ENCODE data around the gene GRAMD4. TPM values are rescaled to one million over a fixed set of nuclear protein-coding genes. Genes with fewer than 3 reads are reported as not detected.

The GRAMD4 gene, protein sequence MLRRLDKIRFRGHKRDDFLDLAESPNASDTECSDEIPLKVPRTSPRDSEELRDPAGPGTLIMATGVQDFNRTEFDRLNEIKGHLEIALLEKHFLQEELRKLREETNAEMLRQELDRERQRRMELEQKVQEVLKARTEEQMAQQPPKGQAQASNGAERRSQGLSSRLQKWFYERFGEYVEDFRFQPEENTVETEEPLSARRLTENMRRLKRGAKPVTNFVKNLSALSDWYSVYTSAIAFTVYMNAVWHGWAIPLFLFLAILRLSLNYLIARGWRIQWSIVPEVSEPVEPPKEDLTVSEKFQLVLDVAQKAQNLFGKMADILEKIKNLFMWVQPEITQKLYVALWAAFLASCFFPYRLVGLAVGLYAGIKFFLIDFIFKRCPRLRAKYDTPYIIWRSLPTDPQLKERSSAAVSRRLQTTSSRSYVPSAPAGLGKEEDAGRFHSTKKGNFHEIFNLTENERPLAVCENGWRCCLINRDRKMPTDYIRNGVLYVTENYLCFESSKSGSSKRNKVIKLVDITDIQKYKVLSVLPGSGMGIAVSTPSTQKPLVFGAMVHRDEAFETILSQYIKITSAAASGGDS
- total RNA-seq: 10 to 100 TPM; 25.1 to 36.8 TPM
- 10 to 100 TPM; 42.2 to 42.5 TPM for polyA plus RNA-seq (ENCODE audit: insufficient read length in 2 of 2)
- long read RNA-seq, donor 1, full-length matches to known transcripts: 1 of 7 reads
- long read RNA-seq, donor 1, partial matches to known transcripts: 6 of 7 reads
- long read RNA-seq, donor 1, other reads (novel, unspliced or antisense): 0 of 7 reads
- long read RNA-seq, donor 2, full-length matches to known transcripts: 1 of 1 reads
- long read RNA-seq, donor 2, partial matches to known transcripts: 0 of 1 reads
- long read RNA-seq, donor 2, other reads (novel, unspliced or antisense): 0 of 1 reads
- long read RNA-seq, donor 3: 0 reads
- long read RNA-seq, donor 4: 0 reads

DNA sequence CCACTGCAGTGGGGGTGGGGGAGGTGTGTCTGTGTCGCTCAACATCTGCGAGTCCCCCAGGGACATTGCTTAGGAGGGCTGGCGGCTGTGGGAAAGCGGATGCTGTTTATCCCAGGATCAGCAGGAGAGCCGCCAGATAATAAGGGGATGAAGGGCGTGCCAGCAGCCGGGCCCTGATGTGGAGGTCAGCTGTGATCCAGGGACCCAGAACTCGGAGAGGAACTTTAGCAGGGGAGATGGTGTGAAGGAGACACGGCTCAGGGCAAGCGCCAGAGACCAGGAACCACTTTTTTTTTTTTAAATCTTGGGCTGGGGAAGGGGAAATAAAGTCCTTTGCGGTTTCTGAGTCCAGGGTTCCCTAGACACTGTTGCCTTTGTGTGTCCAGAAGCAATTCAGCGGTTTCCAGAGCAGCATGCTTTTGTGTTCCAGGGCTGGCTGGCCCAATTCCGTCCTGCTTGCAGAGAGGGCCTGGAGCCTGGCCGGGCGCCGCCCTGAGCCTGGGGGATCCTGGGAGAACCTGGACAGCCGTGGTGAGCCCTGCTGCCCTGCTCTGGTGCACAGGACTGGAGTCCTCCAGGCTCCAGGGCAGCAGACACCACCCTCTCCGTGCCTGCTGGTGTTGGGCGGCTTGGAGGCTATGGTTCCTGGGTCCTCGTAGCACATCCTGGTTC lies at the start of gene GRAMD4:
Gene GRAMD4, plus strand, starts transcription at position 557 of the 672 bp plus-strand sequence. CDS start 6,414 bp downstream, outside the sequence.
- Histone ChIP-seq H3K36me3 (ENCODE audit: control insufficient read depth, insufficient read depth, low read length) (peaks cover 22% of the 10 kb centered on the region), H3K4me1 (ENCODE audit: control insufficient read depth, insufficient read depth, low read length) (peaks cover 72% of the 10 kb centered on the region), H3K4me3 (ENCODE audit: low read depth, low read length) (no peak within 1 kb of the TSS), H3K27ac (ENCODE audit: low read depth, low read length) (peak within 1 kb of the TSS; percentile 79), H3K9me3 (ENCODE audit: control insufficient read depth, insufficient read depth, low read length) (no peaks in the 10 kb centered on the region), H3K27me3 (ENCODE audit: control insufficient read depth, insufficient read depth, low read length) (no peaks in the 10 kb centered on the region)
- peak in 5 of 6 donors; percentile 57 to 91 (median 76) for DNase-seq (ENCODE audit: low read depth in 4 of 6, low spot score in 6 of 6)
- WGBS (ENCODE audit: insufficient coverage): 11% methylated on average over 19 of the region's 20 CpGs

DNA sequence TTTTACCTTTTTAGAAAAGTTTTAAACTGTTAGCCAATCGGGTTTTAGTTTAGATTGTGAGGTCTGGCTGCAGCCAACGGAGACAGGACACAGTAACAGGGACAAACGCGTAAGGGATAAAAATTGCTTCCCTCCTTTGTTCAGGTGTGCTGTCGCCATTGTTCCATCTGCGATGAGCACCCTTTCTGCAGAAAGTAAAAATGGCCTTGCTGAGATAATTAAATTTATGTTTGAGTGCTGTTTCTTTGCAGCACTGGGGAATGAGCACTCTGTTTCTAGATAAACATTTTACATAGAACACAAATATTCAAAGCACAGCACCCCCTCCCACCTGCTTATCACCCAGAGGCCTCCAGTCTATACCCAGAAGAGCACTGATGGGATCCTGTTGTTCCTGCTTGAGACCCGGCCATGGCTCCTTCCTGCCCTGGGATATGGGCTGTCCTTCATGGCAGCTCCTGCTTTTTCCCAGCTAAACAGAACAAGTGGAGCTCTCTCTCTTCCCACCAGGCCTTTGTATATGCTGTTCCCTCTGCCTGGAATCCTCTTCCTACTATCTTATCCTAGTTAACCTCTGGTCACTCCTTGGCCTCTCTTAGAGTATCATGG lies 48.4 kb upstream of the GRAMD4 start:
- 56% methylated on average over 5 of the region's 7 CpGs for WGBS (ENCODE audit: insufficient coverage)
- H3K9me3 ChIP-seq (ENCODE audit: control insufficient read depth, insufficient read depth, low read length): no peaks in the 10 kb centered on the region
- H3K27me3 ChIP-seq (ENCODE audit: control insufficient read depth, insufficient read depth, low read length): no peaks in the 10 kb centered on the region
- H3K27ac ChIP-seq (ENCODE audit: low read depth, low read length): no peak overlapping the region
- H3K4me1 ChIP-seq (ENCODE audit: control insufficient read depth, insufficient read depth, low read length): peaks cover 11% of the 10 kb centered on the region
- no peak overlapping the region for H3K4me3 ChIP-seq (ENCODE audit: low read depth, low read length)
- H3K36me3 ChIP-seq (ENCODE audit: control insufficient read depth, insufficient read depth, low read length): no peaks in the 10 kb centered on the region
- DNase-seq (ENCODE audit: low read depth in 4 of 6, low spot score in 6 of 6): no peak

DNA sequence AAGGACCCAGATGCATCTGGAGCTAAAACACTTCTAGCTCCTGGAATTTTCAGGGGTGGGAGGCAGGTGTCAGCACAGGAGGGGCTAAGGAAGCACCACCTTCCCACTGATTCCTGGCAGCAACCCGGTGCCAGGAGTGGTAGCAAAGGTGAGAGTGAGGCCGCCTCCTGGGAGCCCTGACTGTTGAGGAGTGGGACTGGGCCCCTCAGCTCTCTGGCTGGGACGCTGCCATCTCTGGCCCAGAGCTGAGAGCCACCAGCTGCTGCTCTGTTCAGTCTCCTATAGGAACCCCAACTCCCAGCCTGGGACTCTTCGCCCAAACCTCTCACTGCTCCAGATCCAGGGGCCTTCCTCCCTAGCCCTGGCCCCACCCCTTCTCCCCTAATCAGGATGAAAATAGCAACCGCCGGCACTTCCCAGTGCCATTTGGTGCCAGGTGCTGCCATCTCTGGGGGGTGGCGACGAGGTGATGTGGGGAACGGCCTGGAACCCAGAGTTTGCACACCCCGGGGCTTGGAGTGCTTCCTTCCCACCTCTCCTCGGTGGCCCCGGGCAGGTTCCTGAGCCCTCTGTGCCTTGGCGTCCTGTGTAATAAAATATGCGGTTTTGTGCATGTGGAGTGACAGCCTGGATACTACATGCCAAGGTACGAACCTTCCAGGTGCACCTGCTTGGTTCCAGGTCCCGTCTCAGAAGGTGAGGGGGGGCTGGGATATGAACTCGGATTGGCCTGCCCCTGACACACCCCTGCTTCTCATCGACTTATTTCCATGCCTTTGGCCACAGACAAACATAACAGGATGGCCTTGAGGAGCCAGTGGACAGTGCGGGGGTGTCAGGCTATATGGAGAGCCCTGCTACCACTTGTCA lies 47.0 kb upstream of the GRAMD4 start:
- Histone ChIP-seq H3K36me3 (ENCODE audit: control insufficient read depth, insufficient read depth, low read length) (no peaks in the 10 kb centered on the region), H3K27me3 (ENCODE audit: control insufficient read depth, insufficient read depth, low read length) (no peaks in the 10 kb centered on the region), H3K27ac (ENCODE audit: low read depth, low read length) (no peak overlapping the region), H3K9me3 (ENCODE audit: control insufficient read depth, insufficient read depth, low read length) (no peaks in the 10 kb centered on the region), H3K4me3 (ENCODE audit: low read depth, low read length) (no peak overlapping the region), H3K4me1 (ENCODE audit: control insufficient read depth, insufficient read depth, low read length) (peaks cover 19% of the 10 kb centered on the region)
- DNase-seq (ENCODE audit: low read depth in 4 of 6, low spot score in 6 of 6): no peak
- 94% methylated on average over 16 of the region's 19 CpGs for WGBS (ENCODE audit: insufficient coverage)

DNA sequence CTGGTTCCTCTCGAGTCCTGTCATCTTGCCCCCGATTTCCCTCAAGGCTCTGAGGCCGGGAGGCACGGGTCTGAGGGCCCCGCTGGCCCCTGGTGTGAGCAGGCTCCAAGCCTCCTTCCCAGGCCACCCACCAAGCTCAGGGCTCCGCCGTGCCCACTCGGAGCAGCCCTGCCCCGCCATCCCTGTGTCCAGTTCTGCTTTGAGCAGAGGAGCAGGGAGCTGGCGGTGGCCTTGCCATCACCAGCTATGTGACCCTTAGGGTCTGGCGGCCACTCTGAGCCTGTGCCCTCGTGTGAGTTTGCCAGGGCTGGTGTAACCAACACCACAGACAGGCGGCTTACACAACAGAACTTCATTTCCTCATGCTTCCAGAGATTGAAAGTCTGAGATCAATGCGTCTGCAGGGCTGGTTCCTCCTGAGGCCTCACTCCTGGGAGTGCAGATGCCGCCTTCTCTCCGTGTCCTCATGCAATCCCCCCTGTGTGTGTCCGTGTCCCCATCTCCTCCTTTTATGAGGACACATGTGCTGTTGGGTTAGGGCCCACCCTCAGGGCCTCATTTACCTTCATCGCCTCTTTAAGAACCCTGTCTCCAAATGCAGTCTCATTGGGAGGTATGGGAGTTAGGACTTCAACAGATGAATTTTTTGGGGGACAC lies 46.3 kb upstream of the GRAMD4 start:
- no peaks in the 10 kb centered on the region for H3K9me3 ChIP-seq (ENCODE audit: control insufficient read depth, insufficient read depth, low read length)
- peaks cover 26% of the 10 kb centered on the region for H3K4me1 ChIP-seq (ENCODE audit: control insufficient read depth, insufficient read depth, low read length)
- H3K27ac ChIP-seq (ENCODE audit: low read depth, low read length): no peak overlapping the region
- DNase-seq (ENCODE audit: low read depth in 4 of 6, low spot score in 6 of 6): no peak
- no peak overlapping the region for H3K4me3 ChIP-seq (ENCODE audit: low read depth, low read length)
- no peaks in the 10 kb centered on the region for H3K36me3 ChIP-seq (ENCODE audit: control insufficient read depth, insufficient read depth, low read length)
- WGBS (ENCODE audit: insufficient coverage): 79% methylated on average over 16 of the region's 18 CpGs
- H3K27me3 ChIP-seq (ENCODE audit: control insufficient read depth, insufficient read depth, low read length): no peaks in the 10 kb centered on the region

DNA sequence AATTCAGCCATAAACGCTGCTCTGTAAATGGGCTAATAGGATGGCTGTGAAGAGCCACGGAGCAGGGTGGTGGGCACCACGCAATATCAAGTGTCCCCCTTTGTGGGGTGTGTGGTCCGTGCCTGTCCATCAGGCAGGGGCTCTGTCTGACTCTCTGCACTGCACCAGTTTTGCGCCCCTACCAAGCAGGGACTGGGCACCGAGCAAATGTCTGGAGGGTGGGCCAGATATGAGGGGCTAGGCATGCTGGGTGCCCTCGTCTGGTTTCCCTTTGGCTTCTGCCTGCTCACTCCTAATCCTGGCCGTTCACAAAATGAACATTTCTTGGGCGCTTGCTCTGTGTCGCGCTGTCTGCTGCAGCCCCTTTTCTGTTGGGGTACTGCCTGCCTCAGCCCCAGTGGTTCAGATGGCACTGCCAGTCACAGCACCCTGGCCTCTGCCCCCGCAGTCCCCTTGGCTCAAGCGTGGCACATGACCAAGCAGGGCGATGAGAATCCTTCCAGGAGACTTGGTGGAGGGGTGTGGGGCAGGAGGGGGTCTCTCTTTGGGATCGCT lies 45.7 kb upstream of the GRAMD4 start:
- Histone ChIP-seq H3K9me3 (ENCODE audit: control insufficient read depth, insufficient read depth, low read length) (no peaks in the 10 kb centered on the region), H3K36me3 (ENCODE audit: control insufficient read depth, insufficient read depth, low read length) (no peaks in the 10 kb centered on the region), H3K4me3 (ENCODE audit: low read depth, low read length) (no peak overlapping the region), H3K27me3 (ENCODE audit: control insufficient read depth, insufficient read depth, low read length) (no peaks in the 10 kb centered on the region), H3K27ac (ENCODE audit: low read depth, low read length) (no peak overlapping the region), H3K4me1 (ENCODE audit: control insufficient read depth, insufficient read depth, low read length) (peaks cover 32% of the 10 kb centered on the region)
- 87% methylated on average over 14 of the region's 15 CpGs for WGBS (ENCODE audit: insufficient coverage)
- DNase-seq (ENCODE audit: low read depth in 4 of 6, low spot score in 6 of 6): no peak

DNA sequence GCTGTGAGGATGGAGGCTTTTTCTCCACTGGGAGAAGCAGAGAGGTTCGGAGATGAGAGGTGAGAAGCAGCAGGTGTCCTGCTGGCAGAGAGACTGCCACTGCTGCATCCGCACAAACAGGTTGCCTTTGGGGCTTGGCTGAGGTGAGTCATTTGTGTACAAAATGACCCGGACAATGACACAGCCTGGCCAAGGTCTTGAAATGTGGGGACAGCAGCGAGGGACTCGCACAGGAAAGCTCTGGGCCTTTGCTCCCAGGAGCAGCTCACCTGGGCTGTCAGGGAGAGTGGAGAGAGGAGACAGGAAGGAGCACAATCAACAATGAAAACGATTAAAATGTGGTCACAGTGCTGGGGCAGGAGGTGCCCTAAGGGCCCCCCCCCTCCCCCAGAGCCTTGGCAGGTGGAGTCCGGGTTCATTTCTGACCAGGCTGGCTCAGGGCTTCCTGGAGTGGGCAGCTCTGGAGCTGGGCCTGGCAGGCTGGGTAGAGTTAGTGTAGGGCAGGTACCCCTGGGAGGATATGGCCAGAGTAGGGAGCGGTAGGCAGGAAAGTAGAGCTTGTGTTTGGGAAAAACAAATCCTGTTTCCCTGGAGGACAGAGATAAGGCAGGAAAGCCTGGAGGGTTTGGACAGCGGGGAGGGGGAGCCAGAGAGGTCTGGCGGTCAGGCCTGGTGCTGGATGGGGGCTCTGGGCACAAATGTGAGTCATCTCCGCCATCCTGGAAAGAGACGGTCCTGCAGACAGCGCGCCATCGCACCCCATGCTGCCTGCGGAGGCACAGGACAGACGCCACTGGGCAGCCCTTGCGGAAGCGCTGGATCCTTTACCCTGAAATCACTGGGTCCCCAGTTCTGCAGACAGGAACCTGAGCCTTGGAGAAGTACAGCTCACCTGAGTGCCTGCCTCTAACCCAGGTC lies 44.9 kb upstream of the GRAMD4 start:
- H3K36me3 ChIP-seq (ENCODE audit: control insufficient read depth, insufficient read depth, low read length): peaks cover under 1% of the 10 kb centered on the region
- peaks cover 40% of the 10 kb centered on the region for H3K4me1 ChIP-seq (ENCODE audit: control insufficient read depth, insufficient read depth, low read length)
- DNase-seq (ENCODE audit: low read depth in 4 of 6, low spot score in 6 of 6): no peak
- H3K27ac ChIP-seq (ENCODE audit: low read depth, low read length): no peak overlapping the region
- no peaks in the 10 kb centered on the region for H3K9me3 ChIP-seq (ENCODE audit: control insufficient read depth, insufficient read depth, low read length)
- H3K27me3 ChIP-seq (ENCODE audit: control insufficient read depth, insufficient read depth, low read length): no peaks in the 10 kb centered on the region
- no peak overlapping the region for H3K4me3 ChIP-seq (ENCODE audit: low read depth, low read length)
- WGBS (ENCODE audit: insufficient coverage): 75% methylated on average over 18 of the region's 19 CpGs

DNA sequence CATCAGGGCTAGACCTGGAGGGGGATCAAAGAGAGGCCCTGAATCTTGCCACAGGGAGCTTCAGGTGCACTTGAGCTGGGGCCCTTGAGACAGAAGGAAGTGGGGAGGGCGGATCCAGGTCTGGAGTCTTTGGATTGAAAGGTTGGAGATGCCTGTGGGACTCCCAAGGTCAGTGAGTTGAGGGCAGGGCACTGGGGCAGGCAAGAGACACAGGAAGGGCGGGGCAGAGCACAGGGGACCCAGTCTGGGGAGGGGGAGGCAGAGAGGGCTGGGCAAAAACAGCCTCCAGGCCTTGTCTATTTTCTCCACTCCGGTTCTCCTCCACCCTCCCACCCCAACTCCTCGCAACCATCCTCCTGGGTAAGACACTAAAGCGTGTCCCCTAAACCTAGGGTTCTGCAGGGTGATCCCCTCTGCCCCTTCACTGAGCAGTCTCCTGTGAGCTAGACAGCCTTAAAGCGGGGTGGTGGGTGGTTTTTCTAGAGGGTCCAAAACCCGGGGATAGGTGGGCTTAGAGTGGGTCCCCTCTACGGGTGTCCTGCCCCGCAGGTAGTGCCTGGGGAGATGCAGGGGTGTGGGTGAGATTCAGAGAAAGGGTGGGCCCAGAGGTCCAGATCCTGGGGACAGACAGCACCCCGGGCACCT lies 44.2 kb upstream of the GRAMD4 start:
- no peak for DNase-seq (ENCODE audit: low read depth in 4 of 6, low spot score in 6 of 6)
- Histone ChIP-seq H3K4me1 (ENCODE audit: control insufficient read depth, insufficient read depth, low read length) (peaks cover 48% of the 10 kb centered on the region), H3K36me3 (ENCODE audit: control insufficient read depth, insufficient read depth, low read length) (peaks cover 3% of the 10 kb centered on the region), H3K27me3 (ENCODE audit: control insufficient read depth, insufficient read depth, low read length) (no peaks in the 10 kb centered on the region), H3K27ac (ENCODE audit: low read depth, low read length) (no peak overlapping the region), H3K9me3 (ENCODE audit: control insufficient read depth, insufficient read depth, low read length) (no peaks in the 10 kb centered on the region), H3K4me3 (ENCODE audit: low read depth, low read length) (peak overlapping the region; percentile 32)
- WGBS (ENCODE audit: insufficient coverage): 43% methylated on average over 7 of the region's 10 CpGs
